Posterior cingulate gyrus (tissue), 11 donors: ENCODE data around the gene MYBPH.

ENCODE experiments used
- DNase-seq, 10 donors: peaks; one replicate each; pipeline versions ENCODE4 v3.0.0 to v3.0.0-alpha.2; 2020 to 2021; ENCODE audit warnings: mixed read lengths in 3 of 10
- intact Hi-C: fragments of 100-400 bp; cut with DNase I; formaldehyde crosslinking; loops from one replicate; pipeline ENCODE4 v1.15.1; 2023

MYBPH gene

GRCh38 chr1:203201516-203202205, 26.0 kb upstream of the MYBPH start:
- intact Hi-C loops = no loop called here
- DNase-seq = peak in 2 of 10 donors; percentile 38 to 70

DNA sequence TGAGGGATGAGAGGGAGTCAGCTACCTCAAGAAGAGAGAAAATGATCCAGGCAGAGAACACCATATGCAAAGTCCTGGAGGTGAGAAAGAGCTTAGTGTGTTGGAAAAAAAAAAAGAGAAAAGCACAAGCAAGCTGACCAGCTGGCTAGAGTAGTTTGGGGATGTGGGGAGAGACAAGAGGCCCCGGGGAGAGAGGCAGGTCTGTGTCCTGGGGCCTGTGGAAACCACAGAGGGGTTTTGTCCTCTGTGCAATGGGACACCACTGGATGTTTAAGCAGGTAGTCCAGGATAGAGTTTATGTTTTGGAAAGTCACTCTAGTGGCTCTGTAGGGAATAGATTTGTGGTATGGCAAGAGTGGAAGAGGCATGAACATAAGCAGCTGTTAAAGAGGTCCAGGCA, 25.3 kb upstream of the MYBPH start:
- peak in 1 of 10 donors; percentile 46 for DNase-seq
- intact Hi-C loops = no loop called here

DNA sequence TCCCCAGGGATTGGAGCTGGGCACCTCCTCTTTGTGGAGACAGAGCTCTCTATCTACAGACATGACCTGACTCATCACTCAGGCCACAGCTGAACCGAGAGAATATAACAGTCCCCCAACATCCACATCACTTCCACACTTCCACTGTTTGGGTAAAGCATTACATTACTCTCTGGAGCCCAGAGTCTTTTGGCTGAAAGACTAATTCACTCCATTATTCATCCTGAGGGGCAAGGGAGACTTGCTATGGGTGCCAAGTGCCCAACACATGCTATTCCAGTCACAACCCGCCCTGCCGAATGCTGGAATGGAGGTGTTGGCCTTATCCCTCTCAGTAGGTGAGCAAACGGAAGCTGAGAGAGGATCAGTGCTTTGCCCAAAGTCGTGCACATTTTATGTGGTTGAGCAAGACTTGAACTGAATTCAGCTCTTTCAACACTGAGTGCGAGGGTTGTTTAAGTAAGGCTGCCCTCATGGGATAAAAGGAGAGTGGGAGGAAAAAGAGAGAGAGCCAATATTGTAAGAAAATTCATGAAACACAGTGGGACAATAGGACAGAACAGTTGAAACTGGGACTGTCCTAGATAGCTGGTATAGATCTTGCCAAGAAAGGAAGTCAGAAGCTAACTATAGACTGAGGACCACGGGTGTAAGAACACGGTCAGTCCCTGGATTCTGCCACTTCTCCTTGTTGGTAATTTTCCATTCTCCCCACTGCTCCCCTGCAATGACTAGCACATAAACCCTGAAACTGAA, 24.4 kb upstream of the MYBPH start:
- intact Hi-C loops = no loop called here
- DNase-seq = peak in 2 of 10 donors; percentile 69 to 80

- peak in 1 of 10 donors; percentile 63 for DNase-seq
- intact Hi-C loops = no loop called here
These were observed 23.8 kb upstream of the MYBPH start for GRCh38 chr1:203199481-203199815.

GRCh38 chr1:203199002-203199401, 23.4 kb upstream of the MYBPH start:
- intact Hi-C loops = no loop called here
- DNase-seq = peak in 1 of 10 donors; percentile 28

GRCh38 chr1:203197625-203198024, 22.0 kb upstream of the MYBPH start:
- intact Hi-C loops = no loop called here
- DNase-seq = peak in 1 of 10 donors; percentile 45

- peak in 1 of 10 donors; percentile 38 for DNase-seq
- intact Hi-C loops = no loop called here
These were observed 20.7 kb upstream of the MYBPH start for GRCh38 chr1:203196371-203196770.

DNA sequence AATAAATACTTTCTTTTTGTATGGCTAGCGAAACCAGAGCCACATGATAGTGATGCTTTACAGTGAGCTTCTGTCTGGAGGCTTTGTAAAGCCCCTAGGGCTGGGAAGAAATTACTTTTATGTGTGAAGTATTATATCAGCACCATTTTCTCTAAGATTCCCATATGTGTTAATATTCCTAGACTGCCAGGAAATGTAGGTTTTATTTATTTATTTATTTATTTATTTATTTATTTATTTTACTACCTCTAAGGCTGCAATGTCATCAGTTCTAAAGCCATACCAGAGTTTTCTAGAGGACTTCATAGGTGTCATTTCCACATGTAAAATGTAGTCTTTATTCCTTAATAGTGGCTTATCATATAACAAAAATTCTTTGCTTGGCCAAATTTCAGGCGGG, 15.3 kb upstream of the MYBPH start:
- no peak for DNase-seq
- intact Hi-C loops = no loop called here

DNA sequence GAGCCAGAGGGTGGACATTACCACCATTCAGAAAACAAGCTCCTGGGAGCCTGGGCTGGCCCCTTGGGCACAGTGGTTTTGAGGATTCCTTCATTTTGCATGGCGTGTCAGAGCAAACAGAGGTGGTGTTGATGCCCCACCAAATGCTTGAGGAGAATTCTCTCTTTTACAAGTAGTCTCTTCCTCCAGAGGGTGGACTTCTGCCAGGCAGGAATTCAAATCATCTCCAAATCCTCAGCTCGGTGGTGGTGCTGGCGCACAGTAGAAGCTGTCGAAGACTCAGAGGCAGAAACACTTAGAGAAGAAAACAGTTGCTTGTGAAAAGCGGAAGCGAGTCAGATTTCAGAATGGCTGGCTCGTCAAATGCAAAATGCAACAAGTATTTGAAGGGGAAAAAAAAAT, 14.3 kb upstream of the MYBPH start:
- peak in 5 of 10 donors; percentile 44 to 94 (median 86) for DNase-seq
- intact Hi-C loops = no loop called here

- intact Hi-C loops = no loop called here
- DNase-seq = peak in 1 of 10 donors; percentile 2
These were observed 13.1 kb upstream of the MYBPH start for GRCh38 chr1:203188686-203189232.

DNA sequence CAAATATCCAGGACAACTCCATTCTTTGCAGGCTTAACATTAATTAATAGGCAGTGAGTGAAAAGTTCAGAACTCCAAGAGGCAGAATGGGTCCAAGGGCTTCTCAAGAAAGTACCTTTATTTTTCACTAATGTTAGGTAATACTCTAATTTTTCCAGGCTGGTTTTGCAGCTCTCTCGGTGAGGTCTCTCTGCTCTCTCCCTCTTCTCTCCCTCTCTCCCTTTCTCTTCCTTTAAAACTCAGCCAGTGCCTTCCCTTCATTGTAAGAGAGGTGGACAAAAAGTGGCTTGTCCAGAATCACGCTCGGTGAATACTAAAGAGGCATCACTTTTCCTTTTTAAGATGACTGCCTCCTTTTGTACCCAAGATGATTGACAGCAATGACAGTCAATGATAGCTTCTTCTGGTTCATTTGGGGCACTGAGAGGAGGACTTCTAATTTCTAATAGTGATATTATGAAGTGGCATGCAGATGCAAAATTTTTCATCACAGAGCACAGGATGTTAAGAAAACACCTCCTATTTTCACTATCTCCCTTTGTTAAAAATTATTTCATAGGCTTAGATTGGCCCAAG, 12.2 kb upstream of the MYBPH start:
- intact Hi-C loops = no loop called here
- peak in 1 of 10 donors; percentile 25 for DNase-seq

DNA sequence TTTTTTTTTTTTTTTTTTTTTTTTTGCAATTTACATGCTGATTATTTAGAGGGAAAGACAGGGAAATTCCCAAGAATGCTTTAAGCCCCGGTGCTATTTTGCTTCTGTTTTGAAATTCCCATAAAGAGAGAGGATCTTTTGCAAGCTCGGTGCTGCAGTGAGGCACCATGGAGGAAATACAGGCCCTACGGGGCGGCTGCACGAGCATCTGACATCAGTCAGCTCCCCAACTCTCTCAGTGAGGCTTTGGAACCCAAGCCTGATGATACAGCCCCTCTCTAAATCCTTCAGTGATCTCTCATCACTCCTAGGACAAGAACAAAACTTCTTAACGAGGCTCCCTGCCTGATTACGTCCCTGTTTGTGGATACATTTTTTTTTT, 11.7 kb upstream of the MYBPH start:
- intact Hi-C loops = no loop called here
- peak in 2 of 10 donors; percentile 54 to 71 for DNase-seq

DNA sequence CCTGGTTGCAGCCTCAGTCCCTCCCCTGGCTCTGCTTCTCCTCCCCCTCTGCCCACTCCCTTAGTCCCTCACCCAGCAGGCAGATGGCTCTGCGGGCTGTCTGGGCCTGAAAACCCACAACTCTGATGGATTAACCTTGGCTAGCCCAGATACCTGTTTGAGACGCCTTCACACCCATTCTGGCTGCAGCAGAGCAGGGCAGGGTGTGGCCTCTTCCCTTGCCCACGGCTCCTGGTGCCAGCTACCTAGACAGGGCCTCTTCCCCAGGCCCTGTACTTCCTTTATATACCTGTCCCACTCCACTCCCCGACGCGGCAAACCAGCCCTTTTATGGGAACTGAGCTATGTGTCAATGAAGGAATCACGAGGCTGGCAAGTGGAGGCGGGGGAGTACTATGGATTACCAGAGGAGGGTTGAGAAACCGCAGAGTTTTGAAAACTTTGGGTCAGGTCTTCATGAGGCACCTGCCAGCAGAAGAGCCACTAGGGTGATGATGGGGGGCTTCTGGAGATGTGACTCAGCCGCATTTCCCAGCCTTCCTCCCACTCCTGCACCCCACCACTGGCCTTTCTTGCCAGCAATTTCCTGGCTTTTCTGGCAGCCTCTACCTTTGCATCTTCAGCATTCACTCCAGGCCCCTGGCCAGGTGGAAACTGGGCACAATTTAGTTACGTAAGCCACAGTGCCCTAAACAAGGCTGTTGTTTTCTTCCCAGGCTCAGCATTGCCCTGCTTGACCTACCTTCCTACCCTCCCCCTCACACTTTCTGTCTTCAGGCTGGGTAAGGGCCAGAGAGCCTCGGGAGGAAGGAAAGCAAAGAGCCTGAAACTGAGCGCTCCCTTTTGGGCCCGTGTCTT, 11.0 kb upstream of the MYBPH start, which contains the start of gene CHI3L1:
CHI3L1 (minus strand) TSS at position 259 of the 858 bp plus-strand sequence; CDS start at position 178, 81 bp downstream.
- intact Hi-C loops = no loop called here
- peak in 7 of 10 donors; percentile 2 to 93 (median 83) for DNase-seq

DNA sequence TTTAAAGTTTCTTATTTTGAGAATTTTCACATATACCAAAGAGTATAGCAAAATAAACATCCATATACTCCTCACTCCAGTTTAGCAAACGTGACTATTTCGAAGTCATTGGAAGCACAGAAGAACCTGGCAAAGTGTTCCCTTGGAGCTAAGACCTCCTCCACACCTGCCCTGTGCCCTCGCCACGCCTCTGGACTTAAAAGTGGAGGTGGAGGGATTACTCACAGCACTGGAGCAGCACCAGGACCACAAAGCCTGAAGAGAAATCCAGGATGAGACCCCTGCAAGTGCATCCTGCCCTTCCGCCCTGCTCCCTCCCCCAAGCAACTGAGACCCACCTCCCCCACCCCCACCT, 10.4 kb upstream of the MYBPH start:
- DNase-seq = peak in 3 of 10 donors; percentile 1 to 40 (median 35)
- intact Hi-C loops = no loop called here

DNA sequence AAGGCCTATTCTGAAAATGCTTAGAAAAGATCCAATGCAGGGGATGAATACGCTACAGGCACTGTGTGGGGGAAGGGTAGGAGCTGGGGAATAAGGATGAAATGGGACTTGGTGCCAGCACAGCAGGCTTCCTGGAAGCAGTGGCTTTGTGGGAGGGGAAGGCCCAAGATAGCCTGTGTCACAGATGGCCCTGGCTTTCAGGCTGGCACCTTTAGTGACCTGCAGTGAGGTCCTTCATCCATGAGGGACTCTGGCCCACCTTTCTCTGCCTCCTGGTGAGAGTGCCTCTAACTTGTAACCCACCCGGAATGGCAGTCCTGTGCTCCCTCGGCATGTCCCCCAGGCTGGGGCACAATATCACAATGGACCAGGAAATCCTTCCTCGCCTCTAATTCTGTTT, 10.0 kb upstream of the MYBPH start:
- intact Hi-C loops = no loop called here
- DNase-seq = peak in 3 of 10 donors; percentile 7 to 45 (median 30)

DNA sequence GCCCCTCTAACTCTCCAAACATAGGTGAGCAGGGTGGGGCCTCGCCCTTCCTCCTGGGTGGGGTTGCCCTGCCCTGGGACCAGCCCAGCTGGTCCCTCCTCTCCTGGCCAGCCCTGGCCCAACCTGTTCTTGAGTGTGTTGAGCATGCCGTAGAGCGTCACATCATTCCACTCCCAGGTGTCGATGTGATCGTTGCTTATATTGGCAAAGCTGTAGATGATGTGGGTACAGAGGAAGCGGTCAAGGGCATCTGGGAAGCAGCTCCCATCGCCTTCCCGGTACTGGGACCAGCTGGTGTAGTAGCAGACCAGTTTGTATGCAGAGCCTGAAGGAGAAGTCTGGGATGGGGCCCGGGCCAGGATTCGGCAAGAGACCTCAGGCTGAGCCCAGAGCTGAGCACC, 9.4 kb upstream of the MYBPH start:
- intact Hi-C loops = no loop called here
- DNase-seq = peak in 3 of 10 donors; percentile 8 to 79 (median 72)

GRCh38 chr1:203184467-203184866, 8.8 kb upstream of the MYBPH start:
- DNase-seq = peak in 1 of 10 donors; percentile 16
- intact Hi-C loops = no loop called here

- peak in 1 of 10 donors; percentile 38 for DNase-seq
These were observed 8.2 kb upstream of the MYBPH start for GRCh38 chr1:203183828-203184227.

DNA sequence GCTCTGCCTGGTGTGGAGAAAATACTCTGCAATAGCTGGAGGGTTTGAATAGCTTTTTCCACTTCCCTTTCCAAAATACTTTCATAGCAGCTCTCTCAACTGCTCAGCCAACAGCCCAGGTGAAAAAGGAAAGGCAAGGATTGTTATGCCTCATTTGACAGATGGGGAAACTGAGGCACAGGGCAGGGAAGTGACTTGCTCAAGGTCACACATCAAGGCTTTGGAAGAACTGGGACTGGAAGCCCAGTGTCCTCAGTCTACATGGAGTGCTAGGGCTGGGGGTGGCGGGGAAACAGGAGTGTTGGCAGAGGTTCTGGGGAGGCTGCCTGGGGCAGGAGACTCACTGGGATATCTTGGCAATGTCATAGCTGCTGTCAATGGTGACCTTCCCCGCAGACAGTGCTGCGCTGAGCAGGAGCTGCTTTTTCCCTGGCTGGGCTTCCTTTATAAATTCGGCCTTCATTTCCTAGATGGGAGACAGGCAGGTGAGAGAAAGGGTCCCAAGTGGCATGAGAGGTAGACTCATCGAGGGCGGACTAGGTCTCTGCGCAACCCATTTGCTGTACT, 6.8 kb upstream of the MYBPH start:
- intact Hi-C loops = no loop called here
- peak in 1 of 10 donors; percentile 59 for DNase-seq

More at GRCh38 chr1:203183828-203184227, 8.2 kb upstream of the MYBPH start:
- intact Hi-C loops = no loop called here
